ENCODE results near the gene WDR74.
"Not testable (repeated sequence)": the region's sequence is repeated elsewhere in the genome, so short reads cannot be mapped to it uniquely, and the experiment has no call there.

Gene WDR74

DNA sequence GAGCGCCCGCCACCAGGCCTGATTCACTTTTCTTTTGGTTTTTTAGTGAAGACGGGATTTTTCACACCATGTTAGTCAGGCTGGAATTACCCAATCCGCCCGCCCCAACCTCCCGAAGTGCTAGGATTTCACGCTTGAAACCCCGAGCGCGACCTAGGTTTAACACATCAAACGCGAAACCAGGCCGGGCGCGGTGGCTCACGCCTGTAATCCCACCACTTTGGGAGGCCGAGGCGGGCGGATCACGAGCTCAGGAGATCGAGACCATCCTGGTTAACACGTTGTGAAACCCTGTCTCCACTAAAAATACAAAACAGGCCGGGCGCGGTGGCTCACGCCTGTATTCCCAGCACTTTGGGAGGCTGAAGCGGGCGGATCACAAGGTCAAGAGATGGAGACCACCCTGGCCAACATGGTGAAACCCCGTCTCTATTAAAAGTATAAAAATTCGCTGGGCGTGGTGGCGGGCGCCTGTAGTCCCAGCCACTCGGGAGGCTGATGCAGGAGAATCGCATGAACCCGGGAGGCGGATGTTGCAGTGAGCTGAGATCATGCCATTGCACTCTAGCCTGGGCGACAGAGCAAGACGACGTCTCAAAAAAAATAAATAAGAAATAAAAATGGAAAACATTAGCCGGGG, 1.5 kb upstream of the WDR74 start:
- DNase-seq, result peak; percentile 75

GRCh38 chr11:62835336-62835735, 4.1 kb downstream of the WDR74 start:
- DNase-seq, result no peak

GRCh38 chr11:62832336-62833234, 6.8 kb downstream of the WDR74 start, which contains the start of gene TEX54:
TSS of gene TEX54 (minus strand) at chr11:62832841.
- no peak for DNase-seq

DNA sequence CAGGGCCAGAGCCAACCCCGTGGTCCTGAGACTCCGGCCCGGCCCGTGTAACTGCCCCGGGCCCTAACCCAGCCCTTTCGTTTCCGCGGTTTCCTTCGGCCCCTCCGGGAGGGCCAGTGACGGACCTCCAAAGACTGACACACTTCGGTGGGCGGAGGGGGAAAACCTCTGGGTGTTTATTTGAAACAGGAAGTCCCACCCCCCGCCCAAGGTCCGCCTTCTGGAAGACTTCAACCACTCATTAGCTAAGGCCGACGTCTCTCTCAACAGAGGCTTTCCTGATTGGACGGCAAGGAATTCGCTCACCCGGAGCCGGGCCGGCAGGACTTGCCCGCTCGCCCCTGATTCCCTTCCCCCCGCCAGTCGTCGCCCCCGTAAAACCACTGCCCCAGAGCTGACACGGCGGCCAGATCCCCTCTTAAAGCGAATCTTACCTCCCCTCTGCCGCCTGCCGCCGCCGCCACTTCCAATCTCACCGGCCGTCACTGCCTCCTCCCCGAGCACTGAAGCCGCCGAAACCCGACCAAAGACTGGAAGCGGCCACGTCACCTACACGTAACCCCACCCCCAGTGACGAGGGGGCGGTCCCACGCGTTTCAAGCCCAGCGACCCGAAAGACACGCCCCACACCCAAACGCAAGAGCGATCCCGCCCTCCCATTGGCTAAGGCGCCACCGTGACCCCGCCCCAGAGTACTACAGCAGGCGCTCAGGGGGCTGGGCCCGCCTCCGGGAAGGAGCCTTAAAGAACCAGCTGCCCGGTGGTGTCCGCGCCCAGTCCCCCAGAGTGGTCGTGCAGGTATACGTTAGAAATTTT, 7.7 kb downstream of the WDR74 start, which contains the start of gene STX5:
STX5 (minus strand) TSS at position 532 of the 816 bp plus-strand sequence. CDS start 808 bp downstream, outside the sequence.
- peak; percentile 99 for DNase-seq

DNA sequence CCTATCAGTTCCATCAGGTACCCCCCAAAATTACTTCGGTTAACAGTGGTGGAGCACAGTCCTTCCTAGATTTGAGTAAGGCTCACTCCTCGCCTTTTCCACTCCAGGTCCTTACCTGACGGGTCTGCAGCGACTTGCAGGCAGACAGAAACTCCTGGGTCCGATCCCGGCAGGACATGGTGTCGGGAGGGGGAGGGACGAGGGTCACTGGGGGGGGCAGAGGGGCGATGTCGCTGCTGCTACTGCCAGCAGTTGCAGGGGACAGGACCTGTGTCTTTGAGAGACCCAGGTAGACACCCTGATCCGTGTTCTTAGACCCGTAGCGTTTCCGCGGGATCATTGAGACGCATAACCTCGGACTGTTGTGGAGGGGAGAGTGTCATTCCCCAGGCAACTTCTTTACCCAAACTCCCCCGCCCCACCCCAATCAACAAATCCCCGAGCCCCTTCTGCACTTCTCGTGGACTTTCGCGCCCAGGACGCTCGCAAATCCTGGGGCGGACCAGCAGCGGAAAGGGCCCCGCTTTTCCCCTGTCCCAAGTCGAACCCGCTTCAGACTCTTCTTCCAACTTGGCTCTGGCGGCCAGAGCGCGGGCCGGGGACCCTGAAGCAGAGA, 8.4 kb downstream of the WDR74 start:
- DNase-seq, result no peak

- DNase-seq, result not testable (repeated sequence)
Observed at GRCh38 chr11:62828130-62828529, 11.3 kb downstream of the WDR74 start.

DNA sequence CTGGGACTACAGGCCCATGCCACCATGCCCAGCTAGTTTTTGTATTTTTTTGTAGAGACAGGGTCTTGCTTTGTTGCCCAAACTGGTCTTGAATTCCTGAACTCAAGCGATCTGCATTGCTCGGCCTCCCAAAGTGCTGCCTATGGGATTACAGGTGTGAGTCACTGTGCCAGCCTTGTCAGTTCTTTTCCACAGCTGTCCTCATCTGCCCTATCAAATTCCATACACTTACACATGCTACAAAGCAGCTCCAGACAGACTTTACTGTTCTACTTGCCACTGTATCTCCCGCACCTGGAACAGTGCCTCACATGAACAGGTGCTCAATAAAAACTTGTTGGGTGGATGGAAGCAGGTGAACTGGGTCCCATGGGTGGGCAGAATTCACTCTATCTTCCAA, 15.7 kb downstream of the WDR74 start:
- DNase-seq, result no peak

DNA sequence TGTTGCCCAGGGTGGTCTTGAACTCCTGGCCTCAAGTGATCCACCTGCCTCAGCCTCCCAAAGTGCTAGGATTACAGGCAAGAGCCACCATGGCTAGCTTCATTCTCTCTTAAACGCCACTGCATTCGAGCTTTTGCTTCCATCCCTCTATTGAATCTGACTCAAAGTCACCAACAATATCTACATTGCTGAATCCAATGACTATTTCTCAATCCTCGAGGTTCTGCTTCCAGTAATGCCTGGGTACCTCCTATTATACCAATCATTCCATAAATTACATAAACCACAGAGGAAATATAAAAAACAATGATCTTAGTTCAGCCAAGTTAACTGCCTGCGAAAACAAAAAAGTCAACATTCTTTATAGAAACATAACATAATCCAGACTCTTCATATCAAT, 22.3 kb downstream of the WDR74 start:
- no peak for DNase-seq

DNA sequence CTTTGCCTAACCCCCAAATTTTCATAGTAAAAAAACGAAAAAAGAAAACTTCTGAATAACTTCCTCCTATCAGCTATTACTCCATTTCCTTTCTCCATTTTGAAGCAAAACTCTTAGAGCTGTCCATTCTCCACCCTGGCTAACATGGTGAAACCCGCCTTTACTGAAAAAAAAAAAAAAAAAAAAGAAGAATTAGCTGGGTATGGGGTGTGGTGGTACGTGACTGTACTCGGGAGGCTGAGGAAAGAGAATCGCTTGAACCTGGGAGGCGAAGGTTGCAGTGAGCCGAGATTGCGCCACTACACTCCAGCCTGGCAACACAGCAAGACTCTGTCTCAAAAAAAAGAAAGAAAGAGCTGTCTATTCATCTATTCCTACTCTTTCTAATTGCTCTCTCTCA, 22.8 kb downstream of the WDR74 start:
- DNase-seq, result no peak

DNA sequence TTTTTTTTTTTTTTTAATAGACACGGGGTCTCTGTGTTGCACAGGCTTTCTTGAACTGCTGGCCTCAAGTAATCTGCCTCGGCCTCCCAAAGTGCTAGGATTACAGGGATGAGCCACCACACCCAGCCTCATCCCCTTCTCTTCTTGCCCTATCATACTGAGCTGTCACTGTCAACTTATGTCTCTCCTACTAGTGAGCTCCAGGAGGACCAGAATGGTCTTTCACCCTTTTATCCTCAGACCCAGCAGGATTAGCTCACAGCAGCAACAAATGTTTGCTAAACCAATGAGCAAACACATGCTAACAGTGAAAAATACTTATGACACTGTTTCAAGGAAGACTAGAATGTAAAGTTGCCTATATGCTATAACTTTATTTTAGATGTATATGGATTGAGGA, 27.7 kb downstream of the WDR74 start:
- no peak for DNase-seq

- DNase-seq, result no peak
Observed at GRCh38 chr11:62810748-62811147, 28.6 kb downstream of the WDR74 start.

DNA sequence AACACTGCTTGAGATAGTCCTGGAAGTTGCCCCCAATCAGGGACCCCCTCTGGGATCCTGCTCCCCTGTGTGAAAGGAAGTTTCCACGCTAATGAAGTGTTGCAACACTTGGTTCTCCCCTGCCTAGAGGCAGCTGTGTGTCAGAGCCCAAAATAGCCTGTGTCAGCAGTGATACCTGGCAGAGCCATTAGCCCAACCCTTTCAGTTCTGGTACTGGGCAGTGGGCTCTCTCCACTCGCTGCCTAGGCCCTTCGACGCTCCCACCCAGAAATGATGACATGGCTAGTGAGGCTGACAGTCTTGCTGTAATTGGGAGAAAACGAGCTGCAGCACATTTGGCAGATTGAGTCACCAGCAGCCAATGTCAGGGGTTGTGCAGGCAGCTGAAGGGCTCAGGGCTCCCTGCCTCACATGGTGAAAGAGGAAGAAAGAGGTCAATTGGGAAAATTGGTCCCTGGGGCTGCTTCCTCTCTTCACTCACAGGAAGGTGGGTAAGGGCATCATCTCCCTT, 32.7 kb downstream of the WDR74 start:
- DNase-seq, result no peak

- DNase-seq, result no peak
Observed at GRCh38 chr11:62805961-62806441, 33.4 kb downstream of the WDR74 start.

DNA sequence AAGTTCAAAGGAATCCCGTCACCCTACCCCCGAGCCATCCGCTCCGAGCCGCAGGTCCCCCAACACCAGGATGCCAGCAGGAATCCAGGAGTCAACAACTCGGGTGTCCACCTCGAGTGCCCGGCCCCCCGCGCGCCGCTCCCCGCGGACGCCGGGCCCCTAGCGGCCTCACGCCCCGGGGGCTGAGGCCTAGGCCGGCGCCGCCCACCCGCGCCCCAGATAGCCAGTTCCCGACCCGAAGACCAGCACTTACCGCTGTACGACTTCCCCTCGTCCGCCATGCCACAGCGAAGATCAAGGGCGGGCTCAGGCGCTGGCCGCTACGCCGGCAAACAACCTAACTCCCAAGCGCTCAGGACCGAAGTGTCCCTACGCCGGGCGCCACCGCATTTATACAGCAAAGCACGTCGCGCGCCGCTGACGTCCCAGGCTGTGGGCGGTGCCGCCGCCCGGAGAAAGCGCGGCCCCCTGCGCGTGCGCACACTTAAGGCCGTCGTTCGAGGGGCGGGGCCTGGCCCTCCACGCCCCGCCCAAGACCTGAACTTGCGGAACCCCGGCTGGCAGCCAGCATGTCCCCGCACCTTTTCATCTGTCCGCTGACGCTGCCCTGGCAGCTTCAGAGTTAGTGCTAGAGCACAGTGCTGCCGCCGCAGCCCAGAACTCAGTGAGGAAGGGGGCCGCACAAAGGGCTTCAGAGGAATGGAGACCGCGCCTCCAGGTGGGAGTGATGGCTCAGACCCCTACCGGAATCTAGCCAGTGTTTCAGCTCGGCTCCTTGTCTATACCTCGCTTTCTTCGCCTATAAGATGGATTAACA, 34.1 kb downstream of the WDR74 start, which contains the start of gene NXF1:
NXF1 (minus strand) TSS at position 365 of the 817 bp plus-strand sequence; CDS start at position 281, 84 bp downstream.
- peak; percentile 97 for DNase-seq

DNA sequence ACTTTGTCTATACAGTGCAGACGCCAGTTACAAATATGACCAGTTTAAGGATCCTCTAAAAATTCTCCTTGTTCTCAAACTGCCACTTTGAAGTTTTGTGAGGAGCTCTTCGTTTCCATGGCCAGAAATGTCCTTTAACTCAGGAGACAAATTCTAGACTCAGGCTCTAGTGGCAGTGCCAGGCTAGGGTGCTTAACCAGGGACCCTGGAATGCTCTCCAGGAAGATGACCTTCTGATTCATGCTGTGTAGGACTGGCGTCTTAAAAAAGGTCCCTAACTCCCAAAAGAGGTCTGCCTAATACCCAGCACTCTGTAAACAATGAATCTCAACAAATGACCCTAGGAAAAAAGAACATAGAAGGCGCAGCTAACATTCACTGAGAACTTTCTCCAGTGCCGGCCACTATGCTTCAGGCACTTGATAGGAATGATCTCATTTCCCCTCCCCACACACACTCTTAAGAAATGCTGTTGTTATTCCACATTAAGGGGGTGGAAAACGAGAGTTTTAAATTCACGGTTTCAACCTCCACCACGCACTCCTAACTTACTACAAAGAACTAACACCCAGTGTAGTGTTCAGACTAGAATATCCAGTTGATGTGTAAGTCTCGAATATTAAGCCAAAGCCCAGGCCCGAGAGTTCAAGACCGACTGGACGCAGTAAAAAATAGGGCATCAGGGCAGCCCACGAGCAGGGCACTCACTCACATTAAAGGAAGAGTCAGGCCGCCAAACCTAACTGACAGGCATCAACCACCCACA, 34.9 kb downstream of the WDR74 start:
- DNase-seq, result no peak

GRCh38 chr11:62801071-62801470, 38.3 kb downstream of the WDR74 start:
- no peak for DNase-seq

DNA sequence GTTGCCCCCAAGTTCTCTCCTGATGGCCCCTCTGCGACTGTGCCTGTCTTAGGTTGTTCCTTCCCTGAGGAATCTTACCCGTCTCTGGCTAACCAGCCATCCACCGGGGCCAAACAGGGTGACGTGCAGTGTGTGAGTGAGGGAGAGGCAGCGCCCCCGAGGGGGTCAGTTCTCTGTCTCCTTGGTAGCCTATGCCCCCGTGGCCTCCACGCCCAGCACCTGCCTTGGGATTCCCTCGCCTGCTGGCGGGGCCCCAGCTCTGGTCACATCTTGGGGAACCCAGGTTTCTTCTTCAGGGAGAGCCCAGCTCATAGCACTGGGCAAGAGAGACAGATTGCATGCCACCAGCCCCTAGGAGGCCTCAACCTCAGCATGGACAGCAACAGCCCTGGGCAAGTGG, 39.9 kb downstream of the WDR74 start:
- no peak for DNase-seq

GRCh38 chr11:62796281-62796680, 43.1 kb downstream of the WDR74 start:
- DNase-seq, result no peak

DNA sequence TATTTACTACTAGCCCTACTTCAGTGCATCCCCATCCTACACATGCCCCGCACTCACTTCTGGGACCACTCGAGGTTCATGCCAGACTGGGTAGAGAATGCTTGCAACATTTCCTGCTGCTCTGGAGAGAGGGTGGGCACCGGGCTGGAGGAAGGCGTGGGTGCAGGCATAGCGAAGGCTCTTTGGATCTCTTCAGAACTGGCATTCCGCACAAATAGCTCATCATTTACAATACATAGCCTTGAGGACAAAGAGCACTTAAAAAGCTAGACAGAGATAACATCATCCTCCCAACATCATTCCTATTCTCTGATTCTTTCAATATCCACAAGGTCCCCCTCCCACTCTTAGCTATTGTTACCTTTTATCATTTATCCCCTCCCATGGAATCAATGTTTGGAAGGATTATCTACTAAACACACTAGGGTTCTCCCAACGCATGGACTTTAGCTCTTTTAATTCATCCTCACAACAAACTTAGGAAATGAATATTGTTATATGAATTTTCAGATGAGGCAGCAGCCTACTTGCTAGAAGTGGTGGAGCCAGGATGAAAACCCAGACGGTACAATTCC, 45.1 kb downstream of the WDR74 start:
- no peak for DNase-seq

- no peak for DNase-seq
Observed at GRCh38 chr11:62792202-62792575, 47.2 kb downstream of the WDR74 start.

Data from stimulated activated CD4-positive, alpha-beta T cell treated with anti-CD3 and anti-CD28 coated beads, Interleukin-12 subunit alpha, Interleukin-12 subunit beta, amount 100 ng/mL, for 4 hours (primary cell).